Esophagus muscularis mucosa (tissue), 3 donors: ENCODE results near the gene ZBTB1.

ENCODE experiments used
- POLR2A ChIP-seq: fragments of 450-650 bp; IDR thresholded peaks from one replicate; pipeline ENCODE4 v1.6.1; 2017; ENCODE audit warnings: antibody characterized with exemption, moderate library complexity, mild to moderate bottlenecking, low read depth
- POLR2AphosphoS5 ChIP-seq, 2 donors: sonication (generic); formaldehyde crosslinking; IDR thresholded peaks; one replicate each; pipeline ENCODE4 v1.6.1; 2017; ENCODE audit warnings: antibody characterized with exemption in 2 of 2
- TF ChIP-seq, protein P1 (sequence below), 3 experiments: fragments of 200-600 bp in 2 of 3; fragments of 450-650 bp in 1 of 3; sonication (generic) in 2 of 3; IDR thresholded peaks; one replicate each; pipeline ENCODE4 v1.5.1; 2017 to 2019; ENCODE audit warnings: antibody characterized with exemption in 3 of 3, mild to moderate bottlenecking in 2 of 3, moderate library complexity in 1 of 3

DNA sequence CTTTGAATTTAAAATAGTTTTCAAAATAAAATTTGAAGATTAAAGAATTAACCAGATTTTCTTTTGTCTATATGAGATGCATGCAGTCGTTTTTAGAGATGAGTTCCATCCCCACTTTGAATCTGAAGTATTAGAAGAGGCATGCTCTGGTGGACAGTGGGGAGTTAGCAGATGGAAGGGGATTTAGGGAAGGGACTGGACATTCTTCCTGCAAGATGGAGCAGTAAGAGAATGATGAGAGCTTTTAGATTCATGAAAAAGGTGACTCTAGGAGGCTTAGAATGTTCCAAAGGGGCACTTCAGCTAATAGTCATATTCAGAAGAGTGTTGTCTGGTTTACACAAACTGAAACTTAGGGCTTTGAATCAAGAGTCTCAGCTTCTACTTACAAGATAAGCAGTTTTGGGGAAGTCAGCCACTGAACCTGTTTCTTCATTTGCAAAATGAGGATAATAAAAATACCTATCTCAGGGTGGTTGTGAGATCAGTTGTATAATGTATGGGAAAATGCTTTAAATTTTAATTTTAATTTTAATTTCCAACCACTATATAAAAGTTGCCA, 3.7 kb downstream of the ZBTB1 start:
- TF ChIP-seq, protein P1, sequence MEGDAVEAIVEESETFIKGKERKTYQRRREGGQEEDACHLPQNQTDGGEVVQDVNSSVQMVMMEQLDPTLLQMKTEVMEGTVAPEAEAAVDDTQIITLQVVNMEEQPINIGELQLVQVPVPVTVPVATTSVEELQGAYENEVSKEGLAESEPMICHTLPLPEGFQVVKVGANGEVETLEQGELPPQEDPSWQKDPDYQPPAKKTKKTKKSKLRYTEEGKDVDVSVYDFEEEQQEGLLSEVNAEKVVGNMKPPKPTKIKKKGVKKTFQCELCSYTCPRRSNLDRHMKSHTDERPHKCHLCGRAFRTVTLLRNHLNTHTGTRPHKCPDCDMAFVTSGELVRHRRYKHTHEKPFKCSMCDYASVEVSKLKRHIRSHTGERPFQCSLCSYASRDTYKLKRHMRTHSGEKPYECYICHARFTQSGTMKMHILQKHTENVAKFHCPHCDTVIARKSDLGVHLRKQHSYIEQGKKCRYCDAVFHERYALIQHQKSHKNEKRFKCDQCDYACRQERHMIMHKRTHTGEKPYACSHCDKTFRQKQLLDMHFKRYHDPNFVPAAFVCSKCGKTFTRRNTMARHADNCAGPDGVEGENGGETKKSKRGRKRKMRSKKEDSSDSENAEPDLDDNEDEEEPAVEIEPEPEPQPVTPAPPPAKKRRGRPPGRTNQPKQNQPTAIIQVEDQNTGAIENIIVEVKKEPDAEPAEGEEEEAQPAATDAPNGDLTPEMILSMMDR (IDR thresholded peaks at IDR 0.05), result no peak
- no peak for TF ChIP-seq POLR2AphosphoS5 (IDR thresholded peaks at IDR 0.05)
- no peak for TF ChIP-seq POLR2A
